Stimulated activated CD8-positive, alpha-beta memory T cell treated with anti-CD3 and anti-CD28 coated beads, Interleukin-12 subunit alpha, Interleukin-12 subunit beta, amount 100 ng/mL, for 1 hour (primary cell): ENCODE measurements around the gene RNF167.

ENCODE experiments used
- DNase-seq: peaks from one replicate; pipeline ENCODE4 v3.0.0-alpha.2; 2020; ENCODE audit warnings: low read depth

Gene RNF167

GRCh38 chr17:4939796-4940554 lies at the start of gene RNF167, which contains the start of gene SLC25A11:
Gene RNF167, plus strand, starts transcription at chr17:4940268. Its CDS starts 642 bp downstream, at chr17:4940910.
Gene SLC25A11, minus strand, starts transcription at chr17:4940046. Its CDS starts 136 bp downstream, at chr17:4939910.
- DNase-seq: peak; percentile 92

GRCh38 chr17:4891411-4892410 lies 48.4 kb upstream of the RNF167 start:
- no peak for DNase-seq

GRCh38 chr17:4892499-4893221 lies 47.4 kb upstream of the RNF167 start:
- no peak for DNase-seq

GRCh38 chr17:4893272-4893671 lies 46.8 kb upstream of the RNF167 start:
- no peak for DNase-seq

GRCh38 chr17:4893721-4894560 lies 46.1 kb upstream of the RNF167 start:
- DNase-seq: no peak

GRCh38 chr17:4895121-4895520 lies 44.9 kb upstream of the RNF167 start:
- no peak for DNase-seq

- no peak for DNase-seq
Measured at GRCh38 chr17:4895657-4896331, 44.3 kb upstream of the RNF167 start.

GRCh38 chr17:4896332-4897197 lies 43.5 kb upstream of the RNF167 start:
- no peak for DNase-seq

- DNase-seq: no peak
Measured at GRCh38 chr17:4897198-4897687, 42.8 kb upstream of the RNF167 start.

GRCh38 chr17:4897785-4898184 lies 42.3 kb upstream of the RNF167 start:
- DNase-seq: no peak

GRCh38 chr17:4898351-4898750 lies 41.7 kb upstream of the RNF167 start:
- no peak for DNase-seq

- no peak for DNase-seq
Measured at GRCh38 chr17:4898927-4899326, 41.1 kb upstream of the RNF167 start.

- DNase-seq: peak; percentile 86
Measured at GRCh38 chr17:4899341-4900230, 40.5 kb upstream of the RNF167 start, which contains the start of gene C17orf107. Gene C17orf107, plus strand, starts transcription at chr17:4899536. Its CDS starts 227 bp downstream, at chr17:4899763.

GRCh38 chr17:4900231-4901107 lies 39.6 kb upstream of the RNF167 start:
- DNase-seq: no peak

GRCh38 chr17:4901108-4901647 lies 38.9 kb upstream of the RNF167 start:
- no peak for DNase-seq

- no peak for DNase-seq
Measured at GRCh38 chr17:4901648-4902344, 38.3 kb upstream of the RNF167 start.
